HT-29 (cell line): ENCODE measurements around the gene ZDHHC14. TPM values are rescaled to one million over a fixed set of nuclear protein-coding genes. Genes with fewer than 3 reads are reported as not detected.
"Not testable (repeated sequence)": the region's sequence is repeated elsewhere in the genome, so short reads cannot be mapped to it uniquely, and the experiment has no call there.

Experiments
- DNase-seq: peaks from one replicate; pipeline ENCODE4 v3.0.0-alpha.2; 2015; ENCODE audit warnings: low spot score
- total RNA-seq: library from RNA; depleted of rRNA; stranded (reverse); fragments of >200 nt; shearing (Covaris generic); gene quantifications from 2 replicates; pipeline ENCODE4 v1.2.3, GENCODE V29; 2014

The ZDHHC14 gene
- total RNA-seq, 1 experiment from 2014 or later, result 6.2 TPM

- DNase-seq, result no peak
These were observed 62.2 kb downstream of the ZDHHC14 start for GRCh38 chr6:157443066-157443800.

GRCh38 chr6:157445277-157446009 lies 64.5 kb downstream of the ZDHHC14 start:
- no peak for DNase-seq

- no peak for DNase-seq
These were observed 66.7 kb downstream of the ZDHHC14 start for GRCh38 chr6:157447735-157448134.

DNA sequence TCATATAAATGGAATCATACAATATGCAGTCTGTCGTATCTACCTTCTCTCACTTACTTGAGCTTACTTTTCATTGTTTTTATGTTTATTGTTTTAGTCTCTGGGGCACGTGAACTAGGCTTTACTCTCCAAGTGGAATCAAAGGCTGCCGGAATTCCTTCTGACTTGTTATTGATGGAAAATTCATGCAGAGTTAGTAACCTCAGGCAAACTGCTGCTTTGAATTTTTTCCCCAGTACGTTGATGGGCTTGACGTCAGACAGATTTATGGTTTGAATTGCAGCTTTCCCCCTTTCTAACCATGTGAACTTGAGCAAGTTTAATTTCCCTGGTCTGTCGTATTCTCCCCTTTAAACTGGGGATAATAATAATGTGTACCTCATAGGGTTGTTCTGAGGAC lies 68.6 kb downstream of the ZDHHC14 start:
- no peak for DNase-seq

DNA sequence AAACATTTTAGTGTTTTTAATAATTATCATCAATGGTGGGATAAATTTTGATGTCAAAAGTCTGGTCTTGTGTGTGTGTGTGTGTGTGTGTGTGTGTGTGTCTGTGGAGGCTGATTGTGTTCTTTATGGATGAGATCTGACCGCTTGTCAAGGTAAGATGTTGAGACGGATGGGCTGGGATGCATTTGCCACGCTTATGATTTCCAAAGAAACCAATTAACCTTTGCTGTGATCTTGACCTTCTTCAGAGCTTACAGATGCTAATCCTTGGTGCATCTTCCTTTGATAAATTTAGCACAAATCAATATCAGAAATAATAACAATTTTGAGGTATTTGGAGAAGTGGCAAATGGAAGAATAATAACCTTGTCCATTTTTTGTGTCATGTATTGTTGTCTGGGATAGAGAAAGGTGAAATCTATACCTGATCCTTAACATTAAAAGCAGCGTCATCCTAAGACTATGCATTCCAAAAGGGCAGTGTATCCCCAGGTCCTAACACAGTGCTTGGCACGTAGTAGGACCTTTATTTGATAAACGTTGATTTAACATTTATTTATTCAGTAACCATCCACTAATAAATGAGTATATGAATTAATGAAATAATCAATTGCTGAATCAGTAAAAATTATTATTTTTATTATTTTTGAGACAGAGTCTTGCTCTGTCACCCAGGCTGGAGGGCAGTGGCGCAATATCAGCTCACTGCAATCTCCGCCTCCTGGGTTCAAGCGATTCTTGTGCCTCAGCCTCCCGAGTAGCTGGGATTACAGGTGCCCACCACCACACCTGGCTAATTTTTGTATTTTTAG lies 70.1 kb downstream of the ZDHHC14 start:
- DNase-seq, result no peak

GRCh38 chr6:157452096-157452495 lies 71.1 kb downstream of the ZDHHC14 start:
- DNase-seq, result no peak

GRCh38 chr6:157453131-157453530 lies 72.1 kb downstream of the ZDHHC14 start:
- DNase-seq, result no peak

DNA sequence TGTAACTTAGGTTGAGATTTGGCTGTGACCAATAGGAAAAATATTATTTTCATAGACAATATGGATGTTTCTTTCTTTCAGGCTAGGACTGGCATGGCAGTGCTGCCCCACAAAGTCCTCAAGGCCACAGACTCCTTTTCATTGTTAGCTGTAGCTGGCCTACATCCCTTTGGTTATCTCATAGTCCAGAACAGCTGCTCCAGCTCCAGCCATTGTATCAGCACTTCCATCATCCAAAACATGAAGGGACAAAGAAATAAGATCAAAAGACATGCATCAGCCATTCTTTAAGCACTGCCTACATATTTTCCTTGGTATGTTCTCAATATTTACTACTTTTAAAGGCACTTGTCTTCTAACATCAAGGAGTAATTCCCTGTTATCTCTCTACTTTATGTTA lies 73.0 kb downstream of the ZDHHC14 start:
- no peak for DNase-seq

DNA sequence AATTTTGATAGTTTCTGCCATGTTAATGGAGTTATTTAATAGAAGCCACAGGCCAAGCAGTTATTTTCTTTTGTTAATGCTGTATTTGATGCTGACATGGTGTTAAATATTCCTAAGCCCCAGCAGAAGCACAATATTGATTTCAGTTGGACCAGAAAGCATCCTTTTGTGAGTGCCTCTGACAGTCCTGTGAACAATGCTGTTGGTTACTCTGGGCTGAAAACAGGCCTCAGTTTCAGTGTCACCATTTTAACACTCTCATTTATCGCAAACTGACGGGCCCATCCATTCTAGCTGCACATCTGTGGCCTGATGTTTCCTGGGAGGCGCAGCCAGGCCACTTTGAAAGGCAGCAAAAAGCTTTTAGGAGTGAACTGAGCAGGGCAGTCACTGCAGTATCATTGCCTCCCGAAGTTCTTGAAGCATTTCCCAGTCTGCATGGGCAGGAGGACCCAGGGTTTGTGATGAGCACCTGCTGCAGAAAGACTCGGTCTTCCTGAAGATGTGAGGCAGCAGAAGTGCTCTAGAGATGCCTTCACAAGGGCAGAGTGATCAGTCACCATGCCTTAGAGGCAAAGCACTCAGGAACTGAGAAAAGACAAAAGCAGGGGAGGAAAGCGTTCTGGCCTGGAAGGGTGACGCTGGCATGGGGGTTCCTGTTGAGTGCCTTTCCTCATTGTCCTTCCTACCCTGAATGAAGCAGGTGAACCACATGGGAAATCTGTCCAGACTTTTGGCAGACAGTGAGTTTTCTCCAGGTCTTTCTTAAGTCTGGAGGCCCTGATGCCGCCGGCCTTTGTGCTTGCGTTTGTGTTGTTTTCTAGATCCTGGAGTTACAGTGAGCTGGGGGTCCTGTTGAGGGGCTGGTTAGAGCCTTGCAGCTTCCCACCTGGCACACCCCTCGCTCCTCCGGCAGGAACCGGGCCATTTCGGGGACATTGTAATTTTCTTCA lies 74.0 kb downstream of the ZDHHC14 start:
- no peak for DNase-seq

GRCh38 chr6:157455731-157456523 lies 74.9 kb downstream of the ZDHHC14 start:
- DNase-seq, result no peak

DNA sequence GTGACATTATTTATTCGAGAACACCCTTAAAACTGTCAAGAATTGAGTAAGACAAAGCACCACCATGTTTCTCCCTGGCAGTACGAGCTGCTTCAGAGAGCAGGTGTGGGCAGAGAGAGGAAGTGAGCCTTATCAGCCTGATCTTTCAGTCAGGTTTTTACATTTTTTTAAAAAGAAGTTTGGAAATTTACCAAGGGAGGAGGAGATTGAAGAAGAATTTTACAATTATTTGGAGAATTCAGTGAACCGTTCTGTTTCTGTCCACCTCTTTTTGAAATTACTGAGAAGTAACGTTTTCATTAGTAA lies 75.5 kb downstream of the ZDHHC14 start:
- DNase-seq, result no peak

DNA sequence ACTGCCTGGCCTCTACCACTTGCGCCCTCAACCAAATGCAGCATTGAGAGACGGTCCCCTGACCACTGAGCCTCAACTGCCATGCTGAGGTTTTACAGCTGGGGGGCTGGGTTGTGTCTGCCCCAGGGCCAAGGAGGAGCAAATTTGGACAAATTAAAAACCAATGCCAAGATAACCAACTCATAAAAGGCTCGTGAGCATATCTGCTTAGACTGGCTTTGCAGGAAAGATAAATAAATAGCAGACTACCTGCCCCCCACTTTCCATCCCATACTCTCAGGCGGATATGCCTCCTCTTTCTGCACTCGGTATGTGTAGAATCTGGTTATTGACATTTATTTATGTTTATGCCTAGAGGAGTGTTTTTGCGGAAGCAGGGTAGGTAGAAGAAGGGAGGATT lies 76.8 kb downstream of the ZDHHC14 start:
- DNase-seq, result no peak

- no peak for DNase-seq
These were observed 78.3 kb downstream of the ZDHHC14 start for GRCh38 chr6:157459327-157459726.

GRCh38 chr6:157460182-157460999 lies 79.4 kb downstream of the ZDHHC14 start:
- no peak for DNase-seq

- no peak for DNase-seq
These were observed 80.3 kb downstream of the ZDHHC14 start for GRCh38 chr6:157461000-157461915.

DNA sequence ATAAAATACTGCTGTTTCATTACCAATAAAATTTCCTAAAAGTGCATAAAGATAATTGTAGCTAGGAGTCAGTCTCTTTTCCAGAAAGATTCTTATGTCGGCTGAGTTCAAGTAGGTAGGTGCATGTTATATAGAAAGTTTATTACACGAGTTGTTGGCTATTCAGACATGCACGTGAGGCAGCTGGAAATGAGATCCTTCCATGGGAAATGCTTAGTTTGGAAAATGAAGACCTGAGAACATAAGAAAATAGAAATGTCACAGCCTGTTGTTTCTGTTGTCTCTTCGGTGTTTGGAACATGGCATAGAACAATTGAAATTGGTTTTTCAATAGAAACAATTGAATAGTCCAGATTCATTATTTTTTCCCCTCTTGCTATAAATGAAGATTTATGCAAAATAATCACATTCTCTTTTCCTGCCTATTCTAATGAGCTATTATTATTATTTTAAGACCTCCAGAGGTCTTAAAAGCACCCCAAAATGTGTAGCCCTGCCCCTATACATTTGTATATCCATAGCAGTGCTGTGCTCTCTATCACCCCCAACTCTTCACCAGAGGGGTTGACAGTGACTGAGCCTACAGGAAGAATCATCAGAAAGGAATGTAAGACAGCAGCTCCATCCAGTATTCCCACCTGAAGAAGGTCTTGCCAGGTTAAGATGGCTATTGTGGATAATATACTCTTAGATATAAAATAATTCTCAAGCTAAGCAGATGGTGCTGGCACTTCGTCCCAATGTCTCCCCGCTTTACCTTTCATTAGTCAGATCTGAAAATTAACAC lies 82.2 kb downstream of the ZDHHC14 start:
- DNase-seq, result no peak

DNA sequence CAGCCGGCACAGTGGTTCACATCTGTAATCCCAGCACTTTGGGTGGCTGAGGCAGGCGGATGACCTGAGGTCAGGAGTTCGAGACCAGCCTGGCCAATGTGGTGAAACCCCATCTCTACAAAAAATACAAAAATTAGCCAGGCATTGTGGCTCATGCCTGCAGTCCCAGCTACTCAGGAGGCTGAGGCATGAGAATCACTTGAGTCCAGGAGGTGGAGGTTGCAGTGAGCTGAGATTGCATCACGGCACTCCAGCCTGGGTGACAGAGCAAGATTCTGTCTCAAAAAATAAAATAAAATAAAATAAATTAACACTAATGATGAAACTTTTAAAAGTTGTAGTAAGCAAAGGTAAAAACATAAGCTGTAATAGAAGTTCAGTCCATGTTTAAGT lies 82.7 kb downstream of the ZDHHC14 start:
- DNase-seq, result not testable (repeated sequence)
